Psoas muscle (tissue), 8 donors: Measurements from ENCODE around the gene RAB8A. TPM values are rescaled to one million over a fixed set of nuclear protein-coding genes. Genes with fewer than 3 reads are reported as not detected.

Source experiments
- ATAC-seq, 4 donors: fragments of 200-7000 bp; cut with Tn5 transposase; one replicate each; pipeline ENCODE4 v1.9.1; 2020; ENCODE audit warnings: moderate library complexity in 3 of 4, mild to moderate bottlenecking in 2 of 4
- DNase-seq, 2 donors: peaks; one replicate each; pipeline ENCODE4 v3.0.0-alpha.2; 2020
- H3K27ac ChIP-seq: fragments of 200-600 bp; one replicate; pipeline ENCODE4 v1.8.0; 2022
- H3K27me3 ChIP-seq, 3 donors: fragments of 200-600 bp in 1 of 3; one replicate each; pipeline versions ENCODE4 v1.6.1 to v1.8.0; 2013 to 2022; ENCODE audit warnings: low read length in 2 of 3, mild to moderate bottlenecking in 2 of 3, moderate library complexity in 1 of 3; ENCODE audit not compliant: insufficient read depth in 3 of 3
- H3K36me3 ChIP-seq, 2 donors: fragments of 200-600 bp in 1 of 2; one replicate each; pipeline versions ENCODE4 v1.6.1 to v1.8.0; 2013 to 2022; ENCODE audit warnings: low read depth in 1 of 2, mild to moderate bottlenecking in 1 of 2, moderate library complexity in 1 of 2; ENCODE audit not compliant: insufficient read depth in 1 of 2
- H3K4me1 ChIP-seq: fragments of 200-600 bp; one replicate; pipeline ENCODE4 v1.8.0; 2022
- H3K4me3 ChIP-seq: fragments of 200-600 bp; one replicate; pipeline ENCODE4 v1.8.0; 2022; ENCODE audit warnings: mild to moderate bottlenecking
- H3K9me3 ChIP-seq: fragments of 200-600 bp; one replicate; pipeline ENCODE4 v1.8.0; 2022
- CTCF ChIP-seq: fragments of 200-600 bp; IDR thresholded peaks from one replicate; pipeline ENCODE4 v1.8.0; 2022; ENCODE audit warnings: antibody characterized with exemption
- WGBS, 3 donors: extraction: QIAGEN DNeasy Blood & Tissue Kit; methylation state at CpG; one replicate each; pipeline versions ENCODE4 v1.1.6 to v1.1.7; 2013; 5-methylcytosine and 5-hydroxymethylcytosine counted together
- intact Hi-C, 2 donors: fragments of 100-400 bp; cut with DNase I; formaldehyde crosslinking; loops; one replicate each; pipeline versions ENCODE4 v1.11.0 to v1.14.2; 2022
- polyA plus RNA-seq, 3 donors: library from polyadenylated mRNA; stranded (reverse); fragments of 200-250 nt; gene quantifications; one replicate each; pipeline ENCODE4 v1.2.3, GENCODE V29; 2013
- total RNA-seq, 4 donors: library from RNA; stranded (reverse); fragmentation: NEBNext Ultra II Directional in 2 of 4; extraction: Animal tissue kit (Norgen Biotek cat#: 25700) in 2 of 4; gene quantifications; one replicate each; pipeline versions ENCODE4 v1.2.1 to v1.2.4, GENCODE V29; 2021 to 2023
- donor health status: healthy with polysubstance abuse.
- donor health status: DM: no; HTN: no; CAD: no; lungs with moderate emphysema.
- donor health status: Bipolar disorder and iron deficiency.
- donor health status: healthy.
- donor health status: DM: yes; HTN: yes; CAD: no.
- donor health status: DM: no; HTN: no; CAD: no.
- donor health status: DM: no; HTN: no; CAD: no.
- donor health status: DM: yes; HTN: yes; CAD: no.

The RAB8A gene
- total and polyA plus RNA-seq, 7 donors: 7.1 to 13.0 (median 8.4) TPM

- no peaks in the 10 kb centered on the region for H3K9me3 ChIP-seq
- H3K4me3 ChIP-seq: no peak overlapping the region
- no peak overlapping the region for H3K27ac ChIP-seq
- no peak for TF ChIP-seq CTCF
- no peak for DNase-seq
- no peaks in the 10 kb centered on the region for H3K27me3 ChIP-seq
- WGBS, 3 donors: 75 to 82% (median 77%) methylated on average over 10 of the region's 10 CpGs
- ATAC-seq: no peak
- peaks cover 14% of the 10 kb centered on the region for H3K4me1 ChIP-seq
- intact Hi-C loops: no loop called here
- H3K36me3 ChIP-seq: peaks cover 2 to 93% of the 10 kb centered on the region in 2 donors
Measured at GRCh38 chr19:16089010-16089846, 22.5 kb upstream of the RAB8A start.

- H3K27ac ChIP-seq: no peak overlapping the region
- peaks cover 14% of the 10 kb centered on the region for H3K4me1 ChIP-seq
- ATAC-seq (no peak), DNase-seq (no peak)
- H3K36me3 ChIP-seq: peaks cover 2 to 94% of the 10 kb centered on the region in 2 donors
- intact Hi-C loops: no loop called here
- TF ChIP-seq CTCF: no peak
- no peaks in the 10 kb centered on the region for H3K9me3 ChIP-seq
- H3K27me3 ChIP-seq: no peaks in the 10 kb centered on the region
- 96 to 99% (median 98%) methylated on average over 13 of the region's 13 CpGs for WGBS, 3 donors
- no peak overlapping the region for H3K4me3 ChIP-seq
Measured at GRCh38 chr19:16091546-16092475, 19.9 kb upstream of the RAB8A start.

- intact Hi-C loops: no loop called here
Measured at GRCh38 chr19:16094360-16095070, 17.2 kb upstream of the RAB8A start.

More at GRCh38 chr19:16094360-16095070, 17.2 kb upstream of the RAB8A start:
- no peak for TF ChIP-seq CTCF
- H3K27ac ChIP-seq: no peak overlapping the region
- peaks cover 2 to 91% of the 10 kb centered on the region in 2 donors for H3K36me3 ChIP-seq
- H3K4me3 ChIP-seq: no peak overlapping the region
- whole genome bisulfite sequencing, 3 donors: 76 to 84% (median 77%) methylated on average over 10 of the region's 10 CpGs
- no peaks in the 10 kb centered on the region for H3K27me3 ChIP-seq
- no peaks in the 10 kb centered on the region for H3K4me1 ChIP-seq
- DNase-seq (no peak), ATAC-seq (no peak)
- H3K9me3 ChIP-seq: no peaks in the 10 kb centered on the region
